GM19467 (cell line): ENCODE data around the gene FBXW7.
"Not testable (repeated sequence)": the region's sequence is repeated elsewhere in the genome, so short reads cannot be mapped to it uniquely, and the experiment has no call there.

Source experiments
- ATAC-seq: cut with Tn5 transposase; IDR thresholded peaks from one replicate; pipeline ENCODE4 v1.9.1; 2021; ENCODE audit warnings: mild to moderate bottlenecking, moderate library complexity; ENCODE audit not compliant: unreplicated experiment

FBXW7 gene

DNA sequence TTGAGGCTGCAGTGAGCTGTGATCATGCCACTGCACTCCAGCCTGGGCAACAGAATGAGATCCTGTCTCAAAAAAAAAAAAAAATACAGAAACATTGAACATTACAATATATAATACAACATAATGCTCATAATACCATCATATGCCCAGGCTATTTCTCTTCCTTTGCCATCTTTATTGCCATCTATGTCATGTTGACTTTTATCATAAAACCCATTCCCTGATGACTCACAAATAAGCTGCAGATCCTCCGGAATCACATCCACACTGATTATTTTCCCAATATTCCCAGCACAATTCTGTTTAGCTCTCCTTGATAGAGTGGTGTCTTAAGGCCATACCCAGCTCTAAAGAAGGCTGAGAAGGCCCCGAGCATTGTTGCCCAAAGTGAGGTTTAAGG lies 9.2 kb upstream of the FBXW7 start:
- ATAC-seq: no peak

DNA sequence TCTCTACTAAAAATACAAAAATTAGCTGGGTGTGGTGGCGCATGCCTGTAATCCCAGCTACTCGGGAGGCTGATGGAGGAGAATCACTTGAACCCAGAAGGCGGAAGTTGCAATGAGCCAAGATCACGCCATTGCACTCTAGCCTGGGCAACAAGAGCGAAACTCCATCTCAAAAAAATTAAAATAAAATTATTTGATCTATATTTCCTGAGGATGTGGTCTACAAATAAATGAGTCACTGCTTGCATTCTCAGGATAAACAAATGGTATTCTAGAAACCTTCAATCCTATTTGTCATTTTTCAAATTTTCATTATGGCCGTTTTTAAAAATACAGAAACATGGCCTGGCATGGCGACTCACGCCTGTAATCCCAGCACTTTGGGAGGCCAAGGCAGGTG lies 8.6 kb upstream of the FBXW7 start:
- ATAC-seq: not testable (repeated sequence)

DNA sequence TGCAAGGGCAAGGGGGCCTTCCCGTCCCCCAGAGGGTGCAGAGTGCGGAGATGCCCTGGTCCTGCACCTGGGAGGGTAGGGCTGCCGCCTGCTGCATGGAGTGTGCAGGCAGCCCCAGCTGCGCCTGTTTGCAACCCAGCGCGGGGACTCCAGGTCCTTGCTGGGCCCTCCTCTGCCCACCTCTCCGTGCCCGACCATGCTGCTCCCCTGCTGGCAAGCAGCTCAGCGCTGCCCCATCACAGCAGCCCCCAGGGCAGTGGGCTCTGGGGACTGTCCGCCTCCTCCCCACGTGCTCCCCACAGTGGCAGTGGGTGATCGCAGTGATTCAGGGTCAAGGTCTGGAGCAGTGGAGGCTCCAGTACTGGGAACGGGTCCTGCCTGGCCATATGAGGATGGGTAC lies 5.0 kb upstream of the FBXW7 start:
- no peak for ATAC-seq

DNA sequence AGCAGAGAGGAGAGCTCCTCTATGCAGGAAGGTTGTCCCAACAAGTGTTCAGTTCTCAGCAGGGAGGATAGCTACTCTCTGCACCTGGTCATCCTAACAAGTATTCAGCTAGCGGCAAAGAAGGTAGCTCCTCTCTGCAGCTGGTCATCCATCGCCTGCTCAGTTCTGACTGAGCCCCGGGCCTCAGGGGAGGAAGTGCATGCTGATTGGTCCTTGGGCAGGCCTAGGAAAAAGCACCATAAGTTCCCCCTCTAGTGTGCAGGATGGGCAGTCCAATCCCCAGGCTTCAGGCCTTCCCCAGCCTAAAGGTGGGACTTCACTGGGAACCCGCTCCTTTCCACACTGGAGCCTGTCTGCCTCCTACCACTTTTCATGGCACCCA lies 4.4 kb upstream of the FBXW7 start:
- no peak for ATAC-seq

DNA sequence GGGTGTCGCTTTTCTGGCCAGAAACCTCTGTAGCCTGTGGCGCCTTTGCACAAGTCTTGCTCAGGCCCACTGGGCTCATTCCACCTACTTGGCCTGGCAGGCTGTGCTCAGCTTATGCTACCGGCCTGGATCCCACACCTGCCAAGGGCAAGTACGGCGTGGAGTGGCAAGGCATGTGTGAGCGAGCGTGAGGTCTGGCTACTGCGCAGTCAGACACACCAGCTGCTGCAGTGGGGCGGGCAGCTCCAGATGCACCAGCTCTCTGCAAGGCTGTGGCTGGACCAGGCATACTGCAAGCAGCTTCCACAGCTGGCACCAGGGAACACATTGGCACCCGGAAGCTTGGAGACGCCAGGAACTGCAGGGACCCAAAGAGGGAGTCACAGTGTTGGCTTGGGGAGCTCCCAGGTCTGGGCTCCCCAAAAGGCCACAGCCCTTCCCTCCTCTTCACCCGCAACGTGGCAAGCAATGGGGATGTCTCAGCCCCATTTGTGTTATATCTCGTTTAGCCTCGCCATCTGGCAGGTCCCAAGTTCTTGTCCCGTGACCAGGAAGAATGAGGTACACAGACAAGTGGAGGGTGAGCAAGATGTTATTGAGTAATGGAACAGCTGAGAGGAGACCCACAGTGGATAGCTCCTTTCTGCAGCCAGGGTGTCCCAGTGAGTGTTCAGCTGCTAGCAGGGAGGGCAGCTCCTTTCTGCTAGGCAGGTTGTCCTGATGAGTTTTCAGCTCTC lies 3.8 kb upstream of the FBXW7 start:
- ATAC-seq: no peak

DNA sequence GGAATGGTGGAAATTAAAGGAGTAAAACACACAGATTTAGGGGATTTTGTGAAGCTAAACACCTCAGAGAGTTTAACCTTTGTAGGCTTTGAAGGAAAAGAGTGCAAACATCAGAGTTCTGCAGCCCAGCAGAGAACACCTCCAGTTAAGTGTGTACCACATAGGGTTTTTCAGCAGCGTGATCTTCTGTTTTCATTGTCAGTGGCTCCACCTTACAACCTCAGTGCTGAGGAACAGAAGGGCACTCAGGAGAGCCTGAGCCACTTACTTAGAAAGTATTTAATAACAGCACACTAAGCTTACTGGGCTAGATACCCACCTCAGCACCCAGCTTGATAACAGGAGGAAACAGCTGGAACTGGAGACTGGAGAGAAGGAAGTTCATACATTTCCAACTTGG lies 2.0 kb upstream of the FBXW7 start:
- ATAC-seq: no peak

DNA sequence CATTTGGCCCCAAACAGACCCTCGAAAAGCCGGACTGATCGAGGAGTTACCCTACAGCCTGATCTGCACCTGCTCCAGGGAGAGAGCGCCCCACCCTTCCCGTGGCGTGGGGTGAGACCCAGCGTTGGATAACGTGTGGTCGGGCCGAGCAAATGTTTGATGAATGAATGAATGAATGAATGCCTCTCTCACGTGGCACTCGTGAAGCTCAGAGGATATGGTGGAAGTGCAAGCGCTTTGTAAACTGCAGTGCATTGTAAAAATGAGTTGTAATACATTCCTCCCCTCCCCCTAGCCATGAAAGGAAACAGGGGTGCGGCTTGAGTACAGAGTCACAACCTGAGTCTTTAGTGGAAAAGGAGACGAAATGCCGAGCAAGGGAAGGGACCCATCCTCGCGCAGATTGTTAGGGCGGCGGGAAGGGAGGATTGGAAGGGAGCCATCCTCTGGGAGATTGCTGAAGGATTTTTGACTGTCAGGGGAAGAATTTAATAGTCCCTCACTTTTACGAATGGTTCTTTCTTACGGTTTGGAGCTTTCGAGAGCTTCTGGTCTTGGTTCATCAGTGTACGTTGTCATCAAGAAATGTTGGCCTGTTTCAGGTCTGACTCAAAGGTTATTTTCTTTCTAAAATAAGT lies 772 bp upstream of the FBXW7 start:
- peak; percentile 27 for ATAC-seq

DNA sequence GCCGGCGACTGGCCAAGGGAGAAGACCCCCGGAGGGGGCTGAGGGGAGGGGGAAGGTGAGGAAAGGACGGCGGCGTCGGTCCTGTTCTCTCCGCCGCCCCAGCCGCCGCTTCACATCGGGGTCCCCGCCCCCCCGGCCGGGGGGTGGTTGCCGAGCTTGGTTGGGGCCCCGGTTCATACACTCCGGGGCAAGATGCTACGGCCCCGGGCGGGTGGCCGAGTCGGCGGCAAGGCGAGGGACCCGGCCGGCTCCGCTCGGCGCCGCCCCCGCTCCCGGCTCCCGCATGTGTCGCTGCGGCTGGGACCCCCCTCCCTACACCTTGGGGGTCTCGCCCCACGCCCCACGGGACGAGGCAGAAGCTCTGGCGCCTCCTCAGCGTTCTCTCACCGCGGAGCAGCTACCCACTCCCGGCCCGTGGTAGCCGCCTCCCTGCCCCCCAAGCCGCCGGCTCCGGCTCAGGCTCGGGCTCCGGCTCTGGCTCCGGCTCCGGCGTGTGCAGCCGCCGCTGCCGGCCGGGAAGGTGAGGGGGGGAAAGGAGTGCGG lies 461 bp downstream of the FBXW7 start:
- no peak for ATAC-seq

DNA sequence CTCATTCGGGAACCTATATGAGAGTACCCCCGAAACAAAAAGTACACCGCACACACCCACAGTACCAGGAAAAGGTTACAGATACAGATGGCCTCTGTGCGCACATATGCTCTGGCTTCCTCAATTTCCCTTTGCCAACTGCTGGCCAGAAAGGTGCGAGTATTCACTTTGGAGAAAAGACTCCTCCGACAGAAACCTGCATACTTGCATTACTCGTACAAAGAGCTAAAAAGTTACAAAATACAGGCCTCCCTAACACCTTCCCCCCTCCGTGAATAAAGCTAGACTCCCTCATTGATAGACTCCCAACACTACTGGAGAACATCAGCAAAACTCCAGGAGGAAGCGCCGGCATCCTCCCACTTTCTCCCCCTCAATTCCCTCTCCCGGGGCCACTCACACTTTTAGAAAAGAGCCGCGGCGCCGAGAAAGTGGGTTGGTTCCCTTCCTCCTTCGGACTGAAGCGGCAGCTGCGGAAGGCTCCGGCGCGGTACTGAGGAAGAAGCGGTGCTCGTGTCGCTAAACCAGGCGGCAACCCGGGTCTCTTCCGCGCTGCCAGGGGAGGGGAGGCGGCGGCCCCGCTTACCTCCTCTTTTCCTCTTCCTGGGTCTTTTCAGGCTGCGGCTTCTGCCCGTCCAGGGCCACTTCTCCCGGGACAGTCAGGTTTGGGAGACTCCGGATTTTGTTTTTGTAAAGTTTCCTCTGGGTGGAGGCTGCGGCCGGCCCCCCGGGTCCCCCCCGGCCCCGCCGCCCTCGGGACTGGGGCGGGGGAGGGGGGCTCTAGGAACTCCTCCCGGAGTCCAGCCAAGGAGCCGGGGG lies 1.1 kb downstream of the FBXW7 start:
- ATAC-seq: no peak

DNA sequence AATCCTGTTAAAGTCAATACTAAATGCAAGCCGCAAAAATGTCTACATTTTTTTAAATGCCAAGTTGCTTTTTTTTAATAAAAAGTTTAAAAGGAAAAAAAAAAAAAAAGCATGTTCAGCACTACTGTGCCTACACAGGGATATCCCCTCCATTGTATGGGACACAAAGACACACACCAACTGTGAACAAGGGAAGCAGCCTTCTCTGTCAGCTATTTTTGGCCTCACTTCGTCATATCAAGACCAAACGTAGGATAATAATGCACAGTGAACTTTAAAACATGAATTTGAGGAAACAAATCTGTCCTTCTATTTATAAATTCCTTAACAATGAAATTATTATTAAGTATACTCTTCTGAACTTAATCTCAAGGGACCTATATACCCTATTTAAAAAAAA lies 4.4 kb downstream of the FBXW7 start:
- no peak for ATAC-seq

DNA sequence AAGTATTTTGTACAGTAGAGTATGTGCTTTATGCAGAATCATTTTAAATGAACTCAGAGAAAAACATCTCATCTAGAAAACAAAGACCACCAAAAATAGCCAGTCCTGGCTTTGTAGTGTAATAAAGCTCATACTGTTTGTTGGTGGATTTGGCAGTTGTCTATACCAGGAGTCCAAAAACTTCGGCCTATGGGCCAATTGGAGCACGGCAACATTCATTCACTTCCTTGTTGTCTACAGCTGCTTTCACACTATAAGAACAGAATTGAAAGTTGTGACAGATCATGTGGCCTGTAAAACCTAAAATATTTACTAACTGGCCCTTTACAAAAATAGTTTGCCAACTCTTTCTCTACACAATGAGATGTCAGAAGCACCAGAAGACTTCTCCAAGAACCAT lies 5.3 kb downstream of the FBXW7 start:
- no peak for ATAC-seq

DNA sequence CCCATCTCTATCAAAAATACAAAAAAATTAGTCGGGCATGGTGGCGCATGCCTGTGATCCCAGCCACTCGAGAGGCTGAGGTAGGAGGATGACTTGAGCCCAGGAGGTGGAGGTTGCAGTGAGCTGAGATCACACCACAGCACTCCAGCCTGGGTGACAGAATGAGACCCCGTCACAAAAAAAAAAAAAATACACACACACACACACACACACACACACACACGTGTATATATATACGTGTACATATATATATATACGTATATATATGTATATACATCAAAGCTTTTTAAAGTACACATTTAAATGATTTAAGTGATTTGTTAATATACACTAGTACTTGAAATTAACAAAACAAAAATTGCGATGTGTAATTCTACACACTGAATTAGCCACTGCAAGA lies 6.0 kb downstream of the FBXW7 start:
- no peak for ATAC-seq

DNA sequence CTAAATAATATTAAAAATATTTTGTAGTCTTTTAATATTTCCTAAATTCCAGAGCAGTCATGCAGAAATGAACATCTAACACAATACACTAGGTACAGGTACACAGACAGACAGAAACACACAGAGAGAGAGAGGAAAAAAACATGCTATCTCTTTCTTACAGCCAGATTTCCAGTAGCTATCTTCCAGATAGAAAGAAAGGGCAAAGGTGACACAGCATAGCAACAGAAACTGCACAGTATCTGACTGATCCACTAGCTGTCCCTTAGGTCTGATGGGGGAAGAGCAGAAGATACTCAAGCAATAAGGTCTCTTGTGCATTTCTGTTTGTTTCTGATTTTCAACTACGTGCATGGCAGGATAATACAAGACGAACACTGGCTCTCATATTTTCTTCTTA lies 7.8 kb downstream of the FBXW7 start:
- no peak for ATAC-seq

DNA sequence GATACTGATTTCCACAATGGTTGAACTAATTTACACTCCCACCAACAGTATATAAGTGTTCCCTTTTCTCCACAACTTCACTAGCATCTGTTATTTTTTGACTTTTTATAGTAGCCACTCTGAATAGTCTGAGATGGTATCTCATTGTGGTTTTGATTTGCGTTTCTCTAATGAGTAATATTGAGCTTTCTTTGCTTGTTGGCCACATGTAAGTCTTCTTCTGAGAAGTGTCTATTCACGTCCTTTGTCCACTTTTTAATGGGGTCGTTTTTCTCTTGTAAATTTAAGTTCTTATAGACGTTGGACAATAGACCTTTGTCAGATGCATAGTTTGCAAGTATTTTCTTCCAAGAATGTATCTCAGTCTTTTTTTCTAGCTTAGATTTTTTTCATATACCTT lies 10.0 kb downstream of the FBXW7 start:
- ATAC-seq: no peak

DNA sequence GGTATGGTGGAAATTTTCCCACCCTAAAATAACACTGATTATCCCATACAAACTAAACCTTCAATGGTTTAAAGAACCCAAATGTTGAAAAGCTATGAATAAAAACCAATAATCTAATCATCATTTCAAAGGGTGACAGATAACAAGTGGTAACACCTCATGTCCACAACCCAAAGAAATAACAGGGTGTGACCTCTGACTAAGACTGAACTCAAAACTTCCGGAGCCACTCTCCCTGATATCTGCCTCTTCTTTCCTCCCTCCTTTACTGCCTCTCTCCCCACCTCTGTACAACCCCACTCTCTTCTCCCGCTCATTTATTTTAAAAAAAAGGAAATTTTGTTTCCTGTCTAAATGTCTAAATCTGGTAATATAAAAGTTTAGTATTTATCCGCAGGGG lies 11.5 kb downstream of the FBXW7 start:
- no peak for ATAC-seq

DNA sequence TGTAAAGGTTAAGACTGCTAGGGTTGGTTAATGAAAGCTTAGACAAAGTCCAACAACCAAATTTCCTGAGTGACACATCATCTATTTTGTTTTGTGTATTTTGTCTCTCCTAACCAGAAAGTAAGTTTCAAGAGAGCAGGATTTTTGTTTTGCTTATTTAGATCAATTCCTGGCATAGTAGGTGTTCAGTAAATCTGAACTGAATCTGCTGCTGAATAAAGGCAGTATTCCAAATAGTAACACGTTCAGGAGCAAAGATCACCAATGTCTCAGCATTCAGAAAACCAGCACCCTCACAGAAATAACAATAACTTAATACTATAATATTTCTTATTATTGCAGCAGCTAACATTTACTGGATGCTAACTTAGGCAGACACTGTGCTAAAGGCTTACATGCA lies 12.2 kb downstream of the FBXW7 start:
- ATAC-seq: no peak

DNA sequence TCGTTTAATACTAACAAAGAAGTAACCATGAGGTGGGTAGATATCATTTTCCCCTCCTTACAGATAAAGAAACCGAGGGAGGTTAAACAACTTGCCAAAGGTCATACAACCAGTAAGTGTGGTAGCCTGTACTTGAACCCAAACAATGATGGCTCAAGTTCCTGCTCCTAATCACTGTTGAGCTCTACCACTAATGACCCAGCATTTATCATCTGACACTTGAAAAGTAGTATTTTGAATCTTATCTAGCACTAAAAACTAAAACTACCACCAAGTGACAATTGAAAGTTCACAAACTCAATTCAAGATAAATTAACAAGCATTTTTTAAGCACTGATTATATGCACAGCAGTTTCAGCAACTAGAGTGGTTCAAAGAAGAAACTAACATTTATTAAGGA lies 13.1 kb downstream of the FBXW7 start:
- no peak for ATAC-seq

DNA sequence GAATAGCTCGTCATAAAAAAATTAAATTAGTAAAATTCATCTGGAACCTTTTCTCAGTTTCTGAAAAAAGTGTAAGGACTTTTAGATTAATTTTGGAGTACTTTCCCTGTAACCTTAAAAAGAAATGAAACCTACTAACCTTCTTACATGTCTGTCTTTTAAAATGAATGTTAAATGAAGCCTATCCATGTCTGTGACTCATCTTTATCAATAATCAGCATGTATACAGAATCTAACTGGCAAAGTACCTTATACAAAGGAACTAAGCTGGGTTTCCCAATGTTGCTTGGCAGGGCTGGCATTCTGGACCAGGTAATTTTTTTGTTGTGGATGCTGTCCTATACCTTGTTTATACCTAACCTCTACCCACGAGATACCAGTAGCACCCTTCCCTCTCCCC lies 13.6 kb downstream of the FBXW7 start:
- no peak for ATAC-seq

DNA sequence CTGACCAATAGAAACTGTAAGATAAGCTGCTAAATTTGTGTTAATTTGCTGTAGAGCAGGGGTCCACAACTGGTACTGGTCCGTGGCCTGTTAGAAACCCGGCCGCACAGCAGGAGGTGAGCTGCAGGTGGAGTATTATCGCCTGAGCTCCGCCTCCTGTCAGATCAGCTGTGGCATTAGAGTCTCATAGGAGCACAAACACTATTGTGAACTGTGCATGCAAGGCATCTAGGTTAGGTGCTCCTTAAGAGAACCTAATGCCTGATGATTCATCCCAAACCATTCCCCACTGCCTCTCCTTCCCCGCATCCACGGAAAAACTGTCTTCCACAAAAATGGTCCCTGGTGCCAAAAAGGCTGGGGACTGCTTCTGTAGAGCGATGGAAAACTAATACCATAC lies 19.7 kb downstream of the FBXW7 start:
- no peak for ATAC-seq

DNA sequence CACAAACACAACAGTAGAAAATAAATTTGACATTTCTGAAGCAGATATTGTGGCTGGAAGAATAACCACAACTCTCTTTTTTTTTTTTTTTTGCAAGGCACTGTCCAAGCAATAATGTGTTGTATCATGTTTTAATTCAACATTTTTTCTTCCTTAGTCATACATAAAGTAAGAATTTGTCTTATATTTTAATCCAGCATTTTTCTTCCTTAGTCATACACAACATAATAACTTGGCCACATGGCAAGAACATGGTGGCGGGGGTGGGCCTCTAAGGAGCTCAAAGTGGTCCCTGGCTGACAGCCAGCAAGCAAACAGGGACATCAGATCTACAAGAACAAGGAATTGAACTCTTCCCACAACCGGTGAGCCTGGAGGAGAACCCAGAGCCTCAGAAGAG lies 20.2 kb downstream of the FBXW7 start:
- no peak for ATAC-seq

DNA sequence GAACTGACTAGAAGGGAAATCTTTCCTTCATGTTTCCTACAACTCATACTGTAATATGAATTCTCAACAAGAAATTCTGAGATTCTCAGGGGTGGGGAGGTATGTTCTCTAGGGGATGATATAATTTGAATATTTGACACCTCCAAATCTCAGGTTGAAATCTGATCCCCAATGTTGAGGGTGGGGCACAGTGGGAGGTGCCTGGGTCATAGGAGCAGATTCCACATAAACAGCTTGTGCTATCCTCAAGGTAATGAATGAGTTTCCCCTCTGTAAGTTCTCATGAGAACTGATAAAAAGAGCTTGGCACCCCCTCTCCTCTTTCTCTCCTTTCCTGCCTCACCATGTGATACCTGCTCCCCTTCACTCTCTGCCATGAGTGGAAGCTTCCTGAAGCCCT lies 21.5 kb downstream of the FBXW7 start:
- ATAC-seq: no peak

DNA sequence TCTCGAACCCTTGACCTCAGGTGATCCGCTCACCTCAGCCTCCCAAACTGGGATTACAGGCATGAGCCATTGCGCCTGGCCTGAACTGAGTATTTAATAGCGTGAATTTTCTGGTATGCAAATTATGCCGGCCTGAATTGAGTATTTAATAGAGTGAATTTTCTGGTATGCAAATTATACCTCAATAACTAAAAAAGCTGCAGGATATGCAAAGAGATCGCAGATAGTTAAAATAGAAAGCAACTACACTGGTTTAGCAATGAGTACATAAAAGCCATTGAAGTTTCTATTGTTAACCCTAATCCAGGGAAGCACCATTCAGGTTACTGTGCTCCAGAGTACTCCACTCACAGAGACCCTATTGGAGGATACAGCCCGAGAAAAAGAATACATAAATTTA lies 22.8 kb downstream of the FBXW7 start:
- no peak for ATAC-seq
